ENCODE results near the gene MTUS2.

The MTUS2 gene

GRCh38 chr13:29493796-29494195 lies 673.7 kb downstream of the MTUS2 start:
- no peak for DNase-seq

- DNase-seq = no peak
Measured at GRCh38 chr13:29494520-29494919, 674.4 kb downstream of the MTUS2 start.

DNA sequence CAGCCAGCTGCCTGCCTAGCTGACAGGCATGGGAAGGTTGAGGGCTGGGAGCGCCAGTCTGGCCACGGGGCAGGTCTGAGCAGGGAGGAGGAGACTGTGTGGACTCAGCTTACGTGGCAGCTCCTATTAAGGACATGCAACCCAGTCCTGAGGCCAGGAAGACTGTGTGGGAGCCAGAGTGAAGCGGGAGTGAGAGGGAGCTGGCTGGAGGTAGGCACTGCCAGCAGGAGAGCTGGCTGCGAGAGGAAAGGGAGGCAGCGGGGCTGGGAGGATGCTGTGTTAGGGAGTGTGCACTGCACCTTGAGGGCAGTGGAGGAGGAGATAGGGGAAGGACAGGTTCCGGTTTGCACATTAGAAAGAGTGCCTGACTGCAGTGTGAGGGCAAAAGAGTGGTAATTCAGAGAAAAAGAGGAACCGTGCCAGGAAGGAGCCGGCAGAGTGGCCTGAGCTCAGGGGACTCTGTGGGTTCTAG lies 676.1 kb downstream of the MTUS2 start:
- peak; percentile 87 for DNase-seq

GRCh38 chr13:29497137-29497654 lies 677.1 kb downstream of the MTUS2 start:
- DNase-seq = no peak

- DNase-seq = no peak
Measured at GRCh38 chr13:29498426-29499040, 678.4 kb downstream of the MTUS2 start.

- no peak for DNase-seq
Measured at GRCh38 chr13:29499506-29500165, 679.5 kb downstream of the MTUS2 start.

DNA sequence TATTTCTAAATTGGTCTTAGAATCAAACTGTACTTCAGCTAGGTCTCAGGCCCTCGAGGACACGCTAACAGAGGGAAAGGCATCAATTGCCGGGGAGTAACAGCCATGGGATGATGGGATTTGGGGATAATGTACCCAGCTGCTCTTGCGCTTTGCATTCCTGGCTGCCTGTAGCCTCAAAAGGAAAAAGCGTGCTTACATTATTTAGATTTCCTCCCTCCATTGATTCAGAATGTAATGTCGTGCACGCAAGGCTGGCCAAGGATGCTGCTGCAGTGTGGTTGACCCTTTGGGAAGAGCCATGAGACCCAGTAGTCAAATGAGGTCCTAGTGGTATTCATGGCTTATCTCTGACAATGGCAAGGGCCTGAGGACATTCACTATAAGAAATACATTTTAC lies 680.2 kb downstream of the MTUS2 start:
- no peak for DNase-seq

DNA sequence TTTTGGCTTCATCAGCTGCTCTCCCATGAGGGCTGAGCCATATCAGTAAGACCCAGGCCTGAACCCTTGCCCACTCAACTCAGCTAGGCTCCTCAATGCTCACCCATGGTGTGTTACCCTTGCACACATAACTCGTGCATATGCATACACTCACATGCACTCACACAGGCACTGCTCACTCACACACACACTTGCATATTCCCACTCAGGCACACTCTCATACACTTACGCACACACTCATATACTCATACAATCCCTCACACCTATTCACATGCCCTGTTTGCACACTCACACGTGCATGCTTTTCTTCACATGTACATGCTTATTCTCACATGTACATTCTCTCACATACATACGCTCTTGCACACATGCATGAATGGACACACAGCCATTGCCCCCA lies 681.5 kb downstream of the MTUS2 start:
- no peak for DNase-seq

DNA sequence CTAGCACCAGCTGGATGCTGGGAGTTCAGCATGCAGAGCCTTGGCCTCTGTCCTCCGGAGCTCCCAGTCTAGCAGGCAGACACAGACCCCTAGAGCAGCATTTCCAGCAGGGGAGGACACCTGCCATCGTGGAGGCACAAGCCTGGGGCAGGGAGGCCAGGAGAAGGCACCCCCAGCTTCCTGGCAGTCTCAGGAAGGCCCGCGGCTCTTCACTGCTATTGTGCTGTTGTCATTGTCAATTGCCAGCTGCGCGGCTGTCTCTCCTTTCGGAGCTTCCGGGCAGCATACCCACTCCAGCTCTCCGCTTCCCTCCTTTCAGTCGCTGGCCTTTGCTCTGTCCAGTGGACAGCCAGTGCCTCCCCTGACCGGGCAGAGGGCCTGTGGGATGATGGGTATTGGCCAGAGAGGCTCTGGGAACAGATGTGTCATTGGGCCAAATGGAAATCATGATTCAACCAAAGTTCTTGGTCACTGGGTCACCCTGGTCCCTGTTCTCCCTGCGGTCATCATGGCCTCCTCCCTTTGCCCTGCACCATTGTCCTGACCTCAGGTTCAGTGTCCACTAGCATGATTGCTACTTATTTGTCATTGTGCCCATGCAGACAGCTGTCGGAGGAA lies 682.4 kb downstream of the MTUS2 start:
- no peak for DNase-seq

DNA sequence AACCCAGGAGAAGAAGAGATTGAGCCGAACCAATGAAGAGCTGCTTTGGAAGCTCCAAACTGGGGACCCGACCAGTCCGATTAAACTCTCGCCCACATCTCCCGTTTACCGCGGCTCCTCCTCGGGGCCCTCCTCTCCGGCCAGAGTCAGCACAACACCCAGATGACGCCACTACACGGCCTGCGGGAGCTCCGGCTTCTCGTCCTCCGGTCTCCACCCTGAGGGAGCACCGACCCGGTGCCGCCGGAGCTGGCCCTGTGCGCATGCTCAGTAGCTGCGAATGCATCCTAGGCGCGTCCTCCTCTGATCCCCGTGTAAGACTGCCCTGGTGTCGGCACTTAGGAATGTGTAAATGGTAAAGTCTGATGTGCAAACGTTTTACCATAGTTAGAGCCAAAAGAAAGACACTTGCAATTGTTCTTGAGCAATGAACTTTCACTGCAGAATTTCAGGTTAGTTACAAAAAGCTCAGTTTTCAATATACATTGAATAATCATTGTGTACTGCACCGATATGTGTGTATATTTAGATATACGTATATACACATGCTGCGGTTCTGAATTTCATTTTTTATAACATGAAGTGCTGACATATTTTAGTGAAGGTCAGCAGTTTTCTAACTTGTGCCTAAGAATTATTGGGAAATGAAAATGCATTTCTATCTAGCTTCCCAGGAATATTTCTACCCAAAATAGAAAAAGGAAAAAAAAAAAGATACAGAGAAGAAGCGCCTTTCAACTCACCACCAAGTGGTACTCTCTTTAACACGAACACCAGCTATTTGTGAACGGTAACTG lies 683.1 kb downstream of the MTUS2 start:
- DNase-seq = no peak

GRCh38 chr13:29504691-29505090 lies 684.6 kb downstream of the MTUS2 start:
- no peak for DNase-seq

- no peak for DNase-seq
Measured at GRCh38 chr13:29505511-29505910, 685.4 kb downstream of the MTUS2 start.

- DNase-seq = no peak
Measured at GRCh38 chr13:29505950-29506349, 685.8 kb downstream of the MTUS2 start.

- DNase-seq = no peak
Measured at GRCh38 chr13:29507356-29507755, 687.2 kb downstream of the MTUS2 start.

- peak; percentile 63 for DNase-seq
Measured at GRCh38 chr13:29508130-29508875, 688.2 kb downstream of the MTUS2 start.

DNA sequence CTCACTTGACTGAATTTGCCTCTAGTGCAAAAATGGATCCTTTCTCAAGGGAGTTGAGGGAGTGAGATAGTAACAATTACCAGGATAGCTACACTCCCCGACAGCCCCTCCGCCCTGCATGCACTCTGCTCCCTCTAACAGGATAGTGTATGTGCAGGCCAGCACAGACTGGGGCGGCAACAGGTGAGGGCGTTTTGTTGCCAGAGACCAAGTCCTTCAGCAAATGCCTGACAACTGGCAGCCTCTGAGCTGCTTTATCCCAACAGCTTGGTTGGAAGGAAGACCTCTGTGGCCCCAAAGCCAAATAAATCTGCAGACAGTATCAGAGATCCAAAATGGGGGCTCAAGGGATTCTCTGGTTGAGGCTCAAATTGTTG lies 688.7 kb downstream of the MTUS2 start:
- no peak for DNase-seq

DNA sequence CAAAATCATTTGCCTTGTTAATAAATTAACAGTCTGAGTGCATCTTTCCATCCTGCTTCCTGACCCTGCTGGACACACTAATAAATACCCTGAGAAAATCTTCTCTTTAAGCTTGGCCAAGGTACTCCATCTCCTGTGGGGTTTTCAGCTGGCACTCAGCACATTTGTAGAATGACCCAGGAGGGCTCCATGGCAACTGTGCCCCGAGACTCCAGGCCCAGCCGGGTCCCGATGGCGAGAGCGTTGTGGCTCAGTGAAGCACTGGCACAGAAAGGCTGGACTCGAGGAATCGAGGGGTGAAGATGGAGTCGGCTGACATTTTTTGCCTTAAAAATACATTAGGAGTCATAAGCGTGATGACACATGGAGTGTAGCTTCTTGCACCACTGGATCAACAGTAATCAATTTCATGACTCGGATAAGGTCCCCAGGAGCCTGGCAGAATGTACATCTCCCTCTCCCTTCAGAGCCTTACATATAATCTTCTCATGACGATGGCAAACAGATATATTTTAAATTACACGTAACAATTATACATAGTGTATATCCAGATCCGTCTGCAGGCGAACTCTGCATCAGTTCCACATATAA lies 690.0 kb downstream of the MTUS2 start:
- DNase-seq = no peak

DNA sequence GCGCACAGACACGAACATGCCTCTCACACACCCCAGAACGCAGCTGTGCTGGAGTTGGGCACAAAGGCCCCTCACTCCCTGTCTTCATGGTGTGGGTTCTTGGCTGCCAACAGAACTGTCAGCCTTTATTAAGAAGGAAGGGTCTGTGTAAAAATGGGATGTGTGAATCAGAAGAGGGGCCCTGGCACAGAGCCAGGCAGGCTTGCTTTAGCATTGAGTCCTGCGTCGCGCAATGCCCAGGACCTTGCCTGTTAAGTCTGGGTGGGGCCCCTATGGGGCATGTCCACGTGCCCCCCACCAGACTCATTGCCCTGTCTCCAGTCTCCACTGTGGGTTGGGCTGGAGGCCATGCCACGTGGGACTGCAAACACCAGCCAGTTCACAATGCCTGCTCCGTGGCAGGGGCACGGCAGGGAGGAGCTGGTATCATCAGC lies 690.5 kb downstream of the MTUS2 start:
- DNase-seq = no peak

GRCh38 chr13:29511106-29511796 lies 691.1 kb downstream of the MTUS2 start:
- no peak for DNase-seq

- DNase-seq = no peak
Measured at GRCh38 chr13:29511980-29512379, 691.8 kb downstream of the MTUS2 start.
